Upper lobe of left lung (tissue), 4 donors: ENCODE data around the gene CATSPERD.

Experiments used
- CTCF ChIP-seq, 6 experiments: fragments of 450-650 bp in 4 of 6; fragments of 200-600 bp in 2 of 6; sonication (generic) in 2 of 6; IDR thresholded peaks; one replicate each; pipeline ENCODE4 v1.5.1; 2016 to 2019; ENCODE audit warnings: antibody characterized with exemption in 6 of 6
- POLR2AphosphoS5 ChIP-seq, 2 donors: sonication (generic); formaldehyde crosslinking; IDR thresholded peaks; one replicate each; pipeline ENCODE4 v1.5.1; 2017; ENCODE audit warnings: antibody characterized with exemption in 2 of 2

- TF ChIP-seq CTCF (IDR thresholded peaks at IDR 0.05) = no peak
- TF ChIP-seq POLR2AphosphoS5 (IDR thresholded peaks at IDR 0.05) = no peak
Measured at GRCh38 chr19:5717215-5717935, 3.1 kb upstream of the CATSPERD start.
